ENCODE results near the gene SP3. TPM values are rescaled to one million over a fixed set of nuclear protein-coding genes. Genes with fewer than 3 reads are reported as not detected.

Gene SP3
- total RNA-seq, 1 donor from 2014 or later, result 94.5 TPM

- H3K4me1 Mint-ChIP-seq (ENCODE audit: unreplicated experiment), result peaks cover 42% of the 10 kb centered on the region
- DNase-seq (ENCODE audit: extremely low spot score, unreplicated experiment), result no peak
- no peaks in the 10 kb centered on the region for H3K27me3 Mint-ChIP-seq
- no peak for TF ChIP-seq CTCF (conservative IDR thresholded peaks at IDR 0.05)
- peaks cover 52% of the 10 kb centered on the region for H3K36me3 Mint-ChIP-seq
- H3K4me3 Mint-ChIP-seq, result no peak overlapping the region
- peak overlapping the region; percentile 80 for H3K27ac Mint-ChIP-seq
- H3K9me3 Mint-ChIP-seq, result peaks cover 9% of the 10 kb centered on the region
These were observed 22.2 kb downstream of the SP3 start for GRCh38 chr2:173942861-173943523.

- Mint-ChIP-seq H3K9me3 (peaks cover 9% of the 10 kb centered on the region), H3K27me3 (no peaks in the 10 kb centered on the region), H3K36me3 (peaks cover 43% of the 10 kb centered on the region), H3K4me1 (ENCODE audit: unreplicated experiment) (peaks cover 38% of the 10 kb centered on the region), H3K4me3 (no peak overlapping the region), H3K27ac (no peak overlapping the region)
- TF ChIP-seq CTCF (conservative IDR thresholded peaks at IDR 0.05), result no peak
- DNase-seq (ENCODE audit: extremely low spot score, unreplicated experiment), result no peak
These were observed 23.6 kb downstream of the SP3 start for GRCh38 chr2:173941567-173941966.

- Mint-ChIP-seq H3K4me1 (ENCODE audit: unreplicated experiment) (peaks cover 38% of the 10 kb centered on the region), H3K27me3 (no peaks in the 10 kb centered on the region), H3K36me3 (peaks cover 43% of the 10 kb centered on the region), H3K27ac (peak overlapping the region; percentile 24), H3K9me3 (peaks cover 9% of the 10 kb centered on the region), H3K4me3 (no peak overlapping the region)
- no peak for TF ChIP-seq CTCF (conservative IDR thresholded peaks at IDR 0.05)
- no peak for DNase-seq (ENCODE audit: extremely low spot score, unreplicated experiment)
These were observed 24.8 kb downstream of the SP3 start for GRCh38 chr2:173940208-173941020.

GRCh38 chr2:173938700-173939384 lies 26.3 kb downstream of the SP3 start:
- Mint-ChIP-seq H3K36me3 (peaks cover 41% of the 10 kb centered on the region), H3K9me3 (peaks cover 9% of the 10 kb centered on the region), H3K4me3 (no peak overlapping the region), H3K27ac (no peak overlapping the region), H3K27me3 (no peaks in the 10 kb centered on the region), H3K4me1 (ENCODE audit: unreplicated experiment) (peaks cover 38% of the 10 kb centered on the region)
- no peak for DNase-seq (ENCODE audit: extremely low spot score, unreplicated experiment)
- TF ChIP-seq CTCF (conservative IDR thresholded peaks at IDR 0.05), result no peak

- no peak overlapping the region for H3K4me3 Mint-ChIP-seq
- H3K4me1 Mint-ChIP-seq (ENCODE audit: unreplicated experiment), result peaks cover 17% of the 10 kb centered on the region
These were observed 29.9 kb downstream of the SP3 start for GRCh38 chr2:173935305-173935704.

More at GRCh38 chr2:173935305-173935704, 29.9 kb downstream of the SP3 start:
- peaks cover 19% of the 10 kb centered on the region for H3K36me3 Mint-ChIP-seq
- H3K27ac Mint-ChIP-seq, result no peak overlapping the region
- no peak for DNase-seq (ENCODE audit: extremely low spot score, unreplicated experiment)
- no peaks in the 10 kb centered on the region for H3K27me3 Mint-ChIP-seq
- no peak for TF ChIP-seq CTCF (conservative IDR thresholded peaks at IDR 0.05)
- no peaks in the 10 kb centered on the region for H3K9me3 Mint-ChIP-seq
